Measurements from ENCODE around the gene TMCO2. TPM values are rescaled to one million over a fixed set of nuclear protein-coding genes. Genes with fewer than 3 reads are reported as not detected.
A peak's percentile ranks its signal among the peaks of the same experiment; 100 is the strongest.

TMCO2 gene
- total RNA-seq, 3 donors from 2014 or later (not counting 1 experiment from before 2014, with no cell fraction given) = not detected

DNA sequence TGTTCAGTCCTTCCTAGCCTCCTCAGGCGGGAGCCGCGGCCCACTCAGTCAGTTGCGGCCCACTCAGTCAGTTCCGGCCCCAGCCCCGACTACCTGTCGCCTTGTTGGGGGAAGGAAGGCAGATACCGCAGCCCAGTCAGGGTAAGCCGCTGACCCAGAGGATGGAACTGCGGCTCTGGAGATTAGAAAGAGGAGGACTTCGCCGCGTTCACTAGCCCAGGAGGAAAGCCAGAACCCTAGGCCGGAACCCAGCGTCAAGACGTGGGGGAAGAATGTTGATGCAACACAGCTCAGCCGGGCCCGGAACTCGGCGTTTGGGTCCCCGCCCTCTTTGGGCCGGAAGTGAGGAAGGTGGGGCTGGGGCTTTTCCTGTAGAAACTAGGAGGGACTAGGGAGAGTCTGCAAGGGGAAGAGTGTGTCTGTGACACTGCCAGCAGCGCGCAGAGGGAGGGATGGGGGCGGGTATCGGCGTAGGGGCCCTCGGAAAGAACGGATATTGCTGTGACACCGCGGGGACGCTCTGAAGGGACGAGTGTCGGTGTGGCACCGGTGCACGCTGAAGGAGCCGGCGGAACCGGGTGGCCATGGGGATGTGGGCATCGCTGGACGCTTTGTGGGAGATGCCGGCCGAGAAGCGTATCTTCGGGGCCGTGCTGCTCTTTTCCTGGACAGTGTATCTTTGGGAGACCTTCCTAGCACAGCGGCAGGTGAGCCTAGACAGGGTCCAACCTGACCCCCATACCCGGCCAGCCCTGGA, 10.1 kb downstream of the TMCO2 start, which contains the start of gene ZMPSTE24:
TSS of gene ZMPSTE24 (plus strand) at position 549 of the 757 bp plus-strand sequence. CDS start at position 585, 36 bp downstream.
- Histone ChIP-seq H3K4me1 (ENCODE audit: control insufficient read depth, insufficient read depth, low read length) (peaks cover 19% of the 10 kb centered on the region), H3K27ac (ENCODE audit: low read length) (peak within 1 kb of the TSS; percentile 86), H3K9me3 (ENCODE audit: control insufficient read depth, insufficient read depth, low read length) (no peaks in the 10 kb centered on the region), H3K4me3 (ENCODE audit: low read length) (peak within 1 kb of the TSS; percentile 99), H3K27me3 (ENCODE audit: control insufficient read depth, insufficient read depth, low read length) (no peaks in the 10 kb centered on the region), H3K36me3 (ENCODE audit: control insufficient read depth, insufficient read depth, low read length) (peaks cover 26% of the 10 kb centered on the region)
- TF ChIP-seq, protein P1, sequence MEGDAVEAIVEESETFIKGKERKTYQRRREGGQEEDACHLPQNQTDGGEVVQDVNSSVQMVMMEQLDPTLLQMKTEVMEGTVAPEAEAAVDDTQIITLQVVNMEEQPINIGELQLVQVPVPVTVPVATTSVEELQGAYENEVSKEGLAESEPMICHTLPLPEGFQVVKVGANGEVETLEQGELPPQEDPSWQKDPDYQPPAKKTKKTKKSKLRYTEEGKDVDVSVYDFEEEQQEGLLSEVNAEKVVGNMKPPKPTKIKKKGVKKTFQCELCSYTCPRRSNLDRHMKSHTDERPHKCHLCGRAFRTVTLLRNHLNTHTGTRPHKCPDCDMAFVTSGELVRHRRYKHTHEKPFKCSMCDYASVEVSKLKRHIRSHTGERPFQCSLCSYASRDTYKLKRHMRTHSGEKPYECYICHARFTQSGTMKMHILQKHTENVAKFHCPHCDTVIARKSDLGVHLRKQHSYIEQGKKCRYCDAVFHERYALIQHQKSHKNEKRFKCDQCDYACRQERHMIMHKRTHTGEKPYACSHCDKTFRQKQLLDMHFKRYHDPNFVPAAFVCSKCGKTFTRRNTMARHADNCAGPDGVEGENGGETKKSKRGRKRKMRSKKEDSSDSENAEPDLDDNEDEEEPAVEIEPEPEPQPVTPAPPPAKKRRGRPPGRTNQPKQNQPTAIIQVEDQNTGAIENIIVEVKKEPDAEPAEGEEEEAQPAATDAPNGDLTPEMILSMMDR (IDR thresholded peaks at IDR 0.05) = no peak
- H3K4me3 Mint-ChIP-seq = peak within 1 kb of the TSS; percentile 98
- no peaks in the 10 kb centered on the region for H3K27me3 Mint-ChIP-seq (ENCODE audit: low read depth in 2 of 2)
- H3K27ac Mint-ChIP-seq = peak within 1 kb of the TSS; percentile 98 to 100
- ATAC-seq (peak; percentile 95 to 99 (median 95)), DNase-seq (peak; percentile 90 to 98)
- peaks cover 10% of the 10 kb centered on the region for H3K36me3 Mint-ChIP-seq
- peaks cover 23 to 27% of the 10 kb centered on the region in 2 donors for H3K4me1 Mint-ChIP-seq
- under 1% methylated on average over 48 of the region's 48 CpGs for WGBS (ENCODE audit: insufficient coverage)
- H3K9me3 Mint-ChIP-seq = no peaks in the 10 kb centered on the region
- intact Hi-C loops (cut with micrococcal nuclease) = loop anchor here (2.0 to 5.0 kb wide), 4 partner anchors 59 to 217 kb away; partner anchors contain the start of genes CAP1, COL9A2 and RLF

DNA sequence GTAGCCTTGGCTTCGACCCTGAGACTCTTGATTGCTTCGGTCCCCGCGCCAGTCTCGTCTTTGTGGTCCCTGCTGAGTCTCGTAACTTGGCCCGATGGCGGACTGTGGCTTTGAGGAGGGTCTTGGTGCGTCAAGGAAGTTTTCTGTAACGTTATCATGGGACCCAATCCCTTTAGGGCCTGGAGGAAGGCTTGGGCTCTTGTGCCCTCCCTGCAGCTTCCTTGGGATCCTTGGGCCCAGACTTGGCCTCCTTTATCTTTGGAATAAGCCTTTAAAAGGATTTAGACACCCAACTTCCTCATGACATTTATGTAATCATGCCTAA, 10.7 kb downstream of the TMCO2 start:
- peaks cover 32% of the 10 kb centered on the region for H3K36me3 ChIP-seq (ENCODE audit: control insufficient read depth, insufficient read depth, low read length)
- DNase-seq = no peak
- H3K4me3 ChIP-seq (ENCODE audit: low read length) = peak overlapping the region; percentile 99
- H3K27me3 ChIP-seq (ENCODE audit: control insufficient read depth, insufficient read depth, low read length) = no peaks in the 10 kb centered on the region
- Mint-ChIP-seq H3K27me3 (ENCODE audit: low read depth in 2 of 2) (no peaks in the 10 kb centered on the region), H3K36me3 (peaks cover 15% of the 10 kb centered on the region), H3K27ac (peak overlapping the region; percentile 98 to 100), H3K9me3 (no peaks in the 10 kb centered on the region), H3K4me1 (peaks cover 27 to 32% of the 10 kb centered on the region in 2 donors), H3K4me3 (peak overlapping the region; percentile 98)
- H3K9me3 ChIP-seq (ENCODE audit: control insufficient read depth, insufficient read depth, low read length) = no peaks in the 10 kb centered on the region
- ATAC-seq = no peak
- intact Hi-C loops (cut with micrococcal nuclease) = loop anchor here (2.0 to 5.0 kb wide), 4 partner anchors 59 to 218 kb away; partner anchors contain the start of genes CAP1, COL9A2 and RLF
- 0% methylated on average over 10 of the region's 10 CpGs for WGBS (ENCODE audit: insufficient coverage)
- peak overlapping the region; percentile 86 for H3K27ac ChIP-seq (ENCODE audit: low read length)
- H3K4me1 ChIP-seq (ENCODE audit: control insufficient read depth, insufficient read depth, low read length) = peaks cover 19% of the 10 kb centered on the region
- TF ChIP-seq, protein P1 (IDR thresholded peaks at IDR 0.05) = no peak

DNA sequence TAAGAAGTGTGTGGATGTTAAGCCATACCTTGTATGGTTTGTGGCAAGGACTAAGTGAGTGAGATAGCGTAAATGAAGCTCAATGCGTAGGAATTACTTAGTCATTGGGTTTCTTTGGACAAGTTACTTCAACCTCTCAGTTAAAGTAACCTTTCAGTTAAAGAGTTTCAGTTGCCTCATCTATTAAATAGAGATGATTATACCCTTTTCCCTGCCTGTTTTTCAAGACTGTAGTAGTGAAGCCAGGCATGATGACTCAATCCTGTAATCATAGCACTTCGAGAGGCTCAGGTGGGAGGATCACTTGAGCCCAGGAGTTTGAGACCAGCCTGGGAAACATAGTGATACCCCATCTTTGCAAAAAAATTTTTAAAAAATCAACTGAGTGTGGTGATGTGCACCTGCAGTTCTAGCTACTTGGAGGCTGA, 16.6 kb downstream of the TMCO2 start:
- no peaks in the 10 kb centered on the region for H3K27me3 ChIP-seq (ENCODE audit: control insufficient read depth, insufficient read depth, low read length)
- WGBS (ENCODE audit: insufficient coverage) = 92% methylated on average over 3 of the region's 3 CpGs
- ATAC-seq = no peak
- TF ChIP-seq, protein P1 (IDR thresholded peaks at IDR 0.05) = no peak
- H3K9me3 ChIP-seq (ENCODE audit: control insufficient read depth, insufficient read depth, low read length) = no peaks in the 10 kb centered on the region
- no peaks in the 10 kb centered on the region for H3K9me3 Mint-ChIP-seq
- intact Hi-C loops (cut with micrococcal nuclease) = no loop called here
- H3K4me1 Mint-ChIP-seq = peaks cover 10 to 17% of the 10 kb centered on the region in 2 donors
- H3K27ac Mint-ChIP-seq = no peak overlapping the region
- peaks cover 15% of the 10 kb centered on the region for H3K36me3 Mint-ChIP-seq
- H3K36me3 ChIP-seq (ENCODE audit: control insufficient read depth, insufficient read depth, low read length) = peaks cover 57% of the 10 kb centered on the region
- no peak for DNase-seq
- H3K27ac ChIP-seq (ENCODE audit: low read length) = no peak overlapping the region
- H3K4me3 Mint-ChIP-seq = no peak overlapping the region
- H3K4me3 ChIP-seq (ENCODE audit: low read length) = no peak overlapping the region
- H3K4me1 ChIP-seq (ENCODE audit: control insufficient read depth, insufficient read depth, low read length) = peaks cover 3% of the 10 kb centered on the region
- no peaks in the 10 kb centered on the region for H3K27me3 Mint-ChIP-seq (ENCODE audit: low read depth in 2 of 2)
